Colon (tissue), 2 donors: Measurements from ENCODE around the gene ANKDD1A.

Experiments used
- FAIRE-seq: peaks from 2 replicates; lab custom pipeline; 2012; peaks lifted over from hg19 to GRCh38; lab: Jason Lieb, UNC
- donor health status: control.
- donor health status: control.

The ANKDD1A gene

DNA sequence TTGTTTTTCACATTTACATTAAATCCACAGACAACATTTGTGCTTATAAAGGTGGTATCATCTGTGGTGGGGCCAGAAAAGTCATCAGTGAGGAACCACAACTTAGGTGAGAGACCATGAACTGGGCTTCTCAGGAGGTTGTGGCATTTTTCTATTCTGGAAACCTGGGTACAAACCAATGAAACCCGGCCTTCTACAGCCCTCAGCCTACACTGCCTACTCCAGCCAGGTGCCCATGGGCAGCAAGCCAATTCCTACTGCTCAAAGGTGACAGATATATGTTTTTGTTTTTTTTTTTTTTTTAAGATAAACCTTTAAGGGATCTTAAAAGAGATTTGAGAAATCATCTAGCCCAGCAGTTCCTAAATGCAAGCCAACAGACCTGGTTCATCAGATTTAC, 57.7 kb downstream of the ANKDD1A start:
- FAIRE-seq = no peak

DNA sequence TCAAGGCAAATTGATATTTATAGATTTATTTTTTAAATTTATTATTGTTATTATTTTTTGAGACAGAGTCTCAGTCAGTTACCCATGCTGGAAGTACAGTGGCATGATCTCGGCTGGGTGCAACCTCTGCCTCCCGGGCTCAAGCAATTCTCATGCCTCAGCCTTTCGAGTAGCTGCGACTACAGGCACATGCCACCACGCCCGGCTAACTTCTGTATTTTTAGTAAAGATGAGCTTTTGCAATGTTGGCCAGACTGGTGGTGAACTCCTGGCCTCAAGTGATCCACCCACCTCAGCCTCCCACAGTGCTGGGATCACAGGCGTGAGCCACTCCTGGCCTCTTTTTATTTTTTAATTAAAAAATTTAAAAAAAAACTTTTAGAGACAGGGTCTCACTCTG, 59.0 kb downstream of the ANKDD1A start:
- no peak for FAIRE-seq

DNA sequence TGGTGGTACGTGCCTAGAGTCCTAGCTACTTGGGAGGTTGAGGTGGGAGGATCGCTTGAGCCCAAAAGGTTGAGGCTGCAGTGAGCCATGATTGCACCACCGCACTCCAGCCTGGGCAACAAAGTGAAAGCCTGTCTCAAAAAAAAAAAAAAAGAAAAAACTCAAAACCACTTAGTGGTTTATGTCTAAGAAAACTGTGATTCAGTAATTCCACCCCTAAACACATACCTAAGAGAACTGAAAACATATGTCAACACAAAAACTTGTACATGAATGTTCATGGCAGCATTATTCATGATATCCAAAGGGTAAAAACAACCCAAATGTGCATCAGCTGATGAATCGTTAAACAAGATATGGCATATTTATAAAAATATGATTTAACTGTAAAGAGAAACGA, 63.7 kb downstream of the ANKDD1A start:
- no peak for FAIRE-seq

DNA sequence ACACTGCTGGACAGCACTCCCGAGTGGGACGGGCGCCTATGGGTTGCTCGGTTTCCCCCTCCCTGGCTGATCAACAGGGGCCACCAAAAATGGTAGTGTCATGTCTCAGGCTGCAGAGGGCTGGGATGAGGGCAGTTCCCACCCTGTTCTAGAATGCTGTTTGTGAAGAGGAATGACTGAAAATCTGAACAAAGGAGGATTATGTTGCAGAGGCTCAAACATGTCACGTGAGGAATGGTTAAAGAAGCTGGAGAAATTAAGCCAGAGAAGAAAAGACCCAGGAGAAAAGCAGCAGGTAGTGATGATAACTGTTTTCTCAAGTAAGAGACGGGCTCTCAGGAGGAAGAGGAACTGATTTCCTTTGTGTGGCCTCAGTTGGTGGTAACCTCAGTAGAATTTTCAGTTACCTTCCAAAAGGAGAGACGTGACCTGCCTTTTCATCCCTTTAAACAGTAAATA, 67.6 kb downstream of the ANKDD1A start:
- FAIRE-seq = no peak

DNA sequence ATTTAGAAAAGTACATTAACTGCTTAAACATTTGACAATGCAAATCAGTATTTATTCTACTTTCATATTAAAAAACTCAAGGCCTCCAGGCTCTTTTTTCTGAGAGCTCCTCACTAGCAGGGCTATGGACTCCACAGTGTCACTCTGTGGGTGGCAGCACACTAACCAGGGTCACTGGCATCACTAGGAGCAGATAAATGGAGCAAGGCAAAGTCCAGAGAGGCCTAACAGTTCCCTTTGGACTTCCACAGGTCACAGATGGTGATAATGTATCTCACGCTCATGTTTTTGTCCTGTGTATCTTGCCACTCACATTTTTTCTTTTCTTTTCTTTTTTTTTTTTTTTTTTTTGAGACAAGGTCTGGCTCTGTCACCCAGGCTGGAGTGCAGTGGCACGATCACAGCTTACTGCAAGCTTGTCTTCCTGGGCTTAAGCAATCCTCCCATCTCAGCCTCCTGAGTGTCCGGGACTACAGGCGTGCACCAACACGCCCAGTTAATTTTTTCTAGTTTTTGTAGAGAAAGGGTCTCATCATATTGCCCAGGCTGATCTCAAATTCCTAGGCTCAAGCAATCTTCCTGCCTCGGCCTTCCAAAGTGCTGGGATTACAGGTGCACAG, 70.2 kb downstream of the ANKDD1A start:
- FAIRE-seq = no peak

DNA sequence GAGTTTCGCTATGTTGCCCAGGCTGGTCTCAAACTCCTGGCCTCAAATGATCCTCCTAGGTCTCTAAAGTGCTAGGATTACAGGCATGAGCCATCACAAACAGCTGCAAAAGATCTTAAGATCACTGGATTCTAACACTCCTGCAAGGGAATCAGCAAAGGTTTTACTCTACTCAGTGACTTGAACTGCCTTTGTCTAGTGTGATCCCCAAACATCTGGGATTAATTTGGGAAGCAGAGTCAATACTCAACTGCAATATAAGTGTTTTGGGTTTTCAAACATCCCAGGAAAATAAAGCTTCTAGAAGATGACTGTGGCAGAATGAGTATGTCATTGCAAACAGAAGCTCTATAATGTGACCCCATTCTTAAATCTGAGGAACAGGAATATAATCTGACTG, 70.8 kb downstream of the ANKDD1A start:
- no peak for FAIRE-seq

DNA sequence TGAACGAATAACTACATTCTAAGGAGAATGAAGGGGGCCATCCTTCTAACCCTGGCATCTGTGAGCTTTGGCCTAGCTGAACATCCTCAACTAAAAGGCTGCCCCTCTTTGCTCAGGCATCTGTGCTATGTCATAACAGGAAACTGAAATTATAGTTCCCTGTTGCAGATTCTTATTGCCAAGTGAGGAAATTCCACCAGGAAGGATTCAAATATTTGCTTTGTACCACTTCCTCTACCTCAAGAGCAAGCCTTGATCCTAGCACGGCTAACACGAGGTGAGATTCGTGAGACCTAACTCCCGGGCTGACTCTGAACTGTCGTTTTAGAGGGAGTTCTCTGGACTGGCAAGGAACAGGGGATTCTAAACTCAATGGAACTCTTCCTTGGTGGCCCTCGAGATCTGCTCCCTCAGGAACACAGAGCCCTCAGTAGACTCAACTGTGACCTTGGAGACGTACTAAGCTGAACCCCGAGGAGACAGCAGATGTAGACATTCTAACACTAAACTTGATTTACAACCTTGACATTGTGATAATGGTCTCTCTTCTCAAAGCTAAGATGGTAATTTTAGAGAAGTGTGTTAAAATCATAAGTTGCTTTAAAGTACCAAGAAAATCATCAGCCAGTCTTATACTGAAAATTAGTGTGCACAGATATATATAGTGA, 73.8 kb downstream of the ANKDD1A start:
- no peak for FAIRE-seq

DNA sequence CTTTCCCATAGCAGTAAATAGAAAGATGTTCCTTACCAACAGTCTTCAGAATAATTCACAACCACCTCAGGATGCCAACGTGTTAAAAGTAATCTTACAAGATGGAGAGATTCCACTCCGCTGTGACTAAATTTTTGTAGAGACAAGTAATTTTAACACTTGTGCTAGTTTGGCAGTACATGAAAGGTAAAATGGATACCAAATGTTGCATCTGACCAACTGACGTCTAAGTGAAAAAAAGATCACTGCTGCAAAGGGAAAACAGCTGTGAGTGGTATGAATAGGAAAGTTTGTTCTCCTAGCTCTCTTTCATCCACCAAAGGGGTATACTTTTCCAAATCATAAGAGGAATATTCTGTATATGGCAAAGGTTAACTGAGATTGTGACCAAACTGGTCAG, 75.4 kb downstream of the ANKDD1A start:
- FAIRE-seq = no peak

DNA sequence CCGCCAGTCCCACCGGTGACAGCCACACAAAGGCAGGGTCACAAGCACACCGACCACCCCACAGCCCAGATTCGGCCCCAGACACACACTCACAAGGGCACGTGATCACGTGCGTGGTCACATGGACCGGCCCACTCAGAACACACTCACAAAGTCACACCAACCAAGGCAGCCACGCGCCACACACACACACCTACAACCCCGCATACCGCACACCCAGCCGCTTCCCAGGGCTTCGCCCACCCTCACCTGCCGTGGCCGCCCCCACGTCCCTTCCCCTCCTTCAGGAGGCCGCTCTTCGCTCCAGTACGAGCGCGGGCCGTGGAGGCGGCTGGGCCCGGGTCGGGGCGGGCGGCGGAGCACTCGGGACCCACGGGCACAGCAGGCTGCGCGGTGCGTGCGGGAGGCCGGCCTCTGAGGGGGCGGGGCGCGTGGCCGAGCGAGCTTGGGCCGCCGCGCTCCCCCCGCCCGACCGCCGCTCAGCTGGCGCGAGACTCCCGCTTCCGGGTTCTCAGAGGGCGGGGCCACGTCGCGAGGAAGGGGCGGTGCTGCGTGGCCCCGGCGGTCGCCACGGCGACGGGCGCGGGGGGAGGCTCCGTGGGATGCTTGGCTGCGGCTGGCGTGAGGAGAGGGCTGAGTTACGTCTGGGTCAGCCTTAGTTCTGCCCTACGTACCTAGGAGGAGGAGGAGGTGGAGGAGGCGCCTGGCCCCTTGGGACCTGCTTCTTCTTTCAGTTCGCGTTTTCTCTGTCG, 77.9 kb downstream of the ANKDD1A start, which contains the start of gene SPG21:
TSS of gene SPG21 (minus strand) at position 499 of the 752 bp plus-strand sequence. CDS start 6,345 bp downstream, outside the sequence.
- FAIRE-seq = no peak

DNA sequence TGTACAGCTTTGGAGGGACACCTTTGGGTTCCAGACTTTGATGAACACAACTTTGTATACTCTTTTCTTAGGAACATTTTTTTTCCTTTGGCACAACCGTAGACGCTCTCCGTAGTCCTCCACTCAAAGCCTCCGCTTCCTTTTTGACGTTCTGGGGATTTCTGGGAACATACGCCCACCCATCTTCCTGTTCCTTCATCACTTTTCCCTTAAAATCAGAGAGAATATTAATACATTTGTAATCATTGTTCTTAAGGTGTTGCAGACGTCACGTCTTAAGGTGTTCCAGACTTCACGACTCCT, 78.4 kb downstream of the ANKDD1A start:
- FAIRE-seq = no peak

DNA sequence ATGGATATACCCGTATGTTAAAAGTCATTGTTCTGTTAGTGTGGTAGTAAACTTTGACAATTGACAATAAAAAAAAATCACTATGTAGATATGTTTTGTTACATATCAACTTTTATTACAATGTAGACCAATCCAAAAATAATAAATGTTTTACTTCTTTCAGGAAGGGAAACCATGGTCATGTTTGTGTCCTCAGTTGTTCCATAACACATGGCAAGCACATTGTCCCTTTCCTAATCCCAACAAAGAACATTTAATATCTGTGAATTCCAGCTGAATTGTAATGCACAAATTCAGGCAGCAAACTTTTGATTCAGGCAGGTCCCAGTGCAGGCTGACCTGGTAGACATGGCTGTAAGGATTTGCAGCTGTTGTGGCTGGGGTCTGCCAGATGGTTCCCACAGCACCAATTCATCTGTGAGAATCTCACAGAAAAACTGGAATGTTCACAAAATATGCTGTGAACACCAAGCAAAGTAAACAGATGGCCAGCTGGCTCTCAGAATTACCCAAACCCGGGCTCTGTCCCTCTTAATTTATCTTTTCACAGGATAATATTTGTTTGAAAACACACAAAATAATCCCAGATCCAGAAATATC, 79.9 kb downstream of the ANKDD1A start:
- FAIRE-seq = peak; percentile 62

DNA sequence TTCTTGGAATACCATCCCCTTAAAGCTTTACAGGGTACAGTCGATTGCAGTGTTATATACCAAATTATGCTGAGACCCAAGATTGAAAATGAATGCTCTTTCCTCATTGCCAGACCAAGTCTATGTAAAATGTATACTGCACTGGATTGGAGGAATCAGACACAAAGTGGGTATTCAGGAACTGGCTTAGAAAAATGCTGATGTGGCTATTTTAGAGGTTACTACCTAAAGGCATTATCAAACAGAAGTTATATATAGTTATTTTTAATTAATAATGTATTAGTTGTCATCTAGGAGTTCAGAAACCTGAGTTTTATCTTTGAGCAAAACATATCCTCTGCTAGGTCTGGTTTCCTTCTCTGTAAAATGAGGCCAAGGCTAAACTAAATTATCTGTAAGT, 81.6 kb downstream of the ANKDD1A start:
- no peak for FAIRE-seq

DNA sequence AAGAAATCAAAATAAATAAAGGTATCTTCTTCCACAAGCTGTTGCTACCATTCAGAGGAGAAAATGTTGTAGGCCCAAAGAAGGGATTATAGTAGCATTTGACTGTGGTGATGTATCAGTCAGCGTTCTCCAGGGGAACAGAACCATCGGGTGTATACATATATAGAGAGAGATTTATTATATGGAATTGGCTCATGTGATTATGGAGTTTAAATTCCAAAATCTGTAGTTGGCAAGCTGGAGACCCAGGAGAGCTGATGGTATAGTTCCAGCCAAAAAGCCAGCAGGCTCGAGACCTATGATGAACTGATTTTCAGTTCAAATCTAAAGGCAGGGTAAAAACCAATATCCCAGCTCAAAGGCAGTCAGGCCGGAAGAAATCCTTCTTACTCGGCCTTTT, 85.4 kb downstream of the ANKDD1A start:
- no peak for FAIRE-seq

DNA sequence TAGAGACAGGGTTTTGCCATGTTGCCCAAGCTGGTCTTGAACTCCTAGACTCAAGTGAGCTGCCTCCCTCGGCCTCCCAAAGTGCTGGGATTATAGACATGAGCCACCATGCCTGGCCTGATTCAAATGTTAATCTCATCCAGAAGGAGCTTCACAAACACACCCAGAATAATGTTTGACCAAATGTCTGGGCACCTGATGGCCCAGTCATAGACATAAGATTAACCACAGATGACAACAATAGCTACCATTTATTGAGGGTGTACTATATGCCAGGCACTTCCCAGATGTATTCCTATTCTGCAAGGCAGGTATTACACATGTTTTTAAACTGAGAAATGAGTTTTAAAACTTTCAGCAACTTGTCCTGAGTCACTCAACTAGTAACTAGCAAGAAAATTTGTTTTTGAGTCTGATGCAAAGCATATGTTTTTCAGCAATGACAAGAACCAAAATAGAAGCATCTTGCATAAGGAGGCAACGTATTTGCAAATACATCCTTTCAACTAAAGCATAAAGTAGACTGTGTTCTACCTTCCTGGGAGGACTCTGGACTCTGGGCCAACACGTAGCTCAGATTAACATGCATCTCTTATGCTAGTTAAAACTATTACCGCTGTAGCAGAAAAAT, 86.2 kb downstream of the ANKDD1A start:
- no peak for FAIRE-seq

DNA sequence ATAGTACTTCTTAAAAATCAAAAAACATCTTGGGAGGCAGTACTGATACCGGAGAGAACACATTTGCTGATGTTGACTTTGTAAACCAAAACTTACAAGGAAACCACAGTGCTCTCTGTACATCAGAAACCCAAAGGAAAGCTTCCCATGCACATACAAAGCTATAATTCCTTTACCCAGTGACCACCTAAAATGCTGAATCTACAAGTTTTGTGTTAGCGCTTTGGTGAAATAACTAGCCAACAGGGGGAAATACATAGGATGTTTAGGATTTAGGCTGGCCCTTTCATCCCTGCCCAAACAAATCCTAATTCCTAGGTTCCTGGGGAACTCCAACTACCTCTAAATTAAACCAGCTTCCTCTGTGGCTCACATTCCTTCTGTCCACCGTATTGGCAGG, 93.3 kb downstream of the ANKDD1A start:
- FAIRE-seq = no peak

DNA sequence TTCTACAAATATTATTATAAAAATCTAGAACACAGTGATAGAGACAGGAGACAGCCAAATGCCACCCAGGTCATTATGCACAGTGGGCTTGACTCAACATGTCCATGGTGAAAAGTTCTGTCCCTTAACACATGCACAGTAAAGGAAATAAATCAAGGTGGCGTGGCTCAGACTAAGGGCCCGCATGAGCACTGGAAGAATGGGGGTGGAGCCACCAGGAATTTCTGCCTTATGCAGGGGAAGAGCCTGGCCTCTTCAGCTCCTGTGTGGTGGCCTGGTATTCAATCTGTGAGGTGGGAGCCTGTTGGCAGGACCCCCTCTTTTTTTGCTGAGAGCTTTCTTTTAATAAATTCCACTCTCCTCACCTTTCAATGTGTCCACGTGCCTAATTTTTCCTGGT, 95.2 kb downstream of the ANKDD1A start:
- no peak for FAIRE-seq
